NCI-H748 (cell line): Measurements from ENCODE around the gene CYP4B1.
A peak's percentile ranks its signal among the peaks of the same experiment; 100 is the strongest.
"Not testable (repeated sequence)": the region's sequence is repeated elsewhere in the genome, so short reads cannot be mapped to it uniquely, and the experiment has no call there.

Experiments used
- DNase-seq: peaks from one replicate; lab custom pipeline; 2025; ENCODE audit not compliant: unreplicated experiment; lab: John Stamatoyannopoulos, UW

Gene CYP4B1

GRCh38 chr1:46798810-46799209, at the start of gene CYP4B1:
Gene CYP4B1, plus strand, starts transcription at chr1:46799046. Its CDS starts 36 bp downstream, at chr1:46799082.
- no peak for DNase-seq

DNA sequence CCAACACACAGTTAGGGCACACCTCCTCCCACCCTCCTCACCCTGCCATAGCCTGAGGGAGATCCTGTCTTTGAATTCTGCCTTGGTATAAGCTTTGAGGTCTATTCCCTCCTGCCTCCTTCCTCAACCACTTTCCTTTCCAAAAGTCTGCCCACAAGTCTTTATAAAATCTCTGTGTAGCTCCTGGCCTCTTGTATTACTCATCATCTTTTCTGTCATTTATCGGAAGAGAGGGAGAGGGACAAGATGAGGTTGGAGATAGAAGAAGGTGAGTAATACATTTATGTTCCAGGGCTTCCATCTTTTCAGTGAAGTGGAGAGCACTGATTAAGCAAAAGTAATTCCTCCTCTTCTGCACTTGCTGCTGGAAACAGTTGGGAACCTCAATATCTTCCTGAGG, 49.4 kb upstream of the CYP4B1 start:
- DNase-seq = no peak

- no peak for DNase-seq
Observed at GRCh38 chr1:46749921-46750404, 48.9 kb upstream of the CYP4B1 start.

GRCh38 chr1:46753985-46754384, 44.9 kb upstream of the CYP4B1 start:
- DNase-seq = no peak

GRCh38 chr1:46754707-46755106, 44.1 kb upstream of the CYP4B1 start:
- not testable (repeated sequence) for DNase-seq

DNA sequence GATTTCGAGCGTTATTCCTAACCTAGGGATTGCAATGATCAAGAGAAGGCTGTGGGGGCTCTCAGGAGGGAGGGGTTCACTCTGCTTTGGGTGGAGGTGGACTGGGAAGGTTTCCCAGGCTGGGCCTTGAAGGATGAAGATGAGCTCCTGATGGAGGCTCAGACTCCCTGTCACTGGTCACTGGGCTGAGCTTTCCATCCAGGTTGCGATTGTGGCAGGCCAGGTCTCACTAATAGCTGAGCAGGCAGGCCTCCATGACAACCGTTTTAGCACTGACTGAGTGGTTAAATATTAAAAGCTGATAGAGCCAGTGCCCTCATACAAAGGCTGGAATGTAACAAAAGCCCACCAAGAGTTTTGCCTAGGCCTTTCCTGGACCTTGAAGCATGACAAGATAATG, 43.7 kb upstream of the CYP4B1 start:
- DNase-seq = no peak

GRCh38 chr1:46757247-46757955, 41.4 kb upstream of the CYP4B1 start:
- peak; percentile 91 for DNase-seq

- DNase-seq = no peak
Observed at GRCh38 chr1:46757956-46758528, 40.8 kb upstream of the CYP4B1 start.

DNA sequence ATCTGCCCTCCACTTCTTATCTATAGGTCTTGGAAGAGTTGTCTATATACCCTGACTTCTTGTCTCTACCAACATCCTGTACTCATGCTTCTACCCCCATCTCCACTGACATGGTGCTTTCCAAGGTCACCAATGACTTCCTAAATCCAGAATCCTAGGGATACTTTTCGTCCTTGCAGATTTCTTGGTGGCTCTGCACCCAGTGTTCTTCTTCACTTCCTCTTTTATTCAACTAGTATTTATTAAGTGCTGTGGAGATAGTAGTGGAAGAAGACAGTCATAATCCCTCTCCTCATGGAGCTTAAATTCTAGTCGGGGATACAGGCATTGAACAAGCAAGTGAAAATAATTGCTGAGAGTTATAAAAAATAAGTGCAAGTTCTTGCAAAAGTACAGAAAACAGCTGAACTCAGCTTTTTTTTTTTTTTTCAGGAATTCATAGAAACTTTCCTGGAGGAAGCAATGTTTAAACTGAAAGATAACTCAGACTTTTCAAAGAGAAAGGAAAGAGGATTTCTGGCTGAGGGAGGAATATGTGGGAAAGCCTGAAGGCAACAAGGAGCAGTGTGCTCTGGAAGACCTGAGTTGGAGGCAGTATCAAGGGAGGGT, 38.2 kb upstream of the CYP4B1 start:
- no peak for DNase-seq

DNA sequence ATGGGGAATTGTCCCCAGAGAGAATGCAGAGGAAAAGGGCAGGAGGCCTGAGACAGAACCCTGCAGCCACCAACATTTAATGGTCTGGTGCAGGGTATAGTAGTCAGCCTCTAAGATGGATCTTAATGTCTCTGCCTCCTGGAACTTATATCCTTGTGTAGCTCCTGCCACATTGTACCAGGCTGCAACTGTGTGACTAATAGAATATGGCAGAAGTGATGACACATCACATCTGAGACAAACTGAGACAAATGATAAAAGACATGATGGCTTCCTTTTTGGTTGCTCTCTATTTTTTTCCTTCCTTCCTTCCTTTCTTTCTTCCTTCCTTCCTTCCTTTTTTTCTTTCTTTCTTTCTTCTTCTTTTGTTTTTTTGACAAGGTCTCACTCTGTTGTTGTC, 37.1 kb upstream of the CYP4B1 start:
- DNase-seq = no peak

DNA sequence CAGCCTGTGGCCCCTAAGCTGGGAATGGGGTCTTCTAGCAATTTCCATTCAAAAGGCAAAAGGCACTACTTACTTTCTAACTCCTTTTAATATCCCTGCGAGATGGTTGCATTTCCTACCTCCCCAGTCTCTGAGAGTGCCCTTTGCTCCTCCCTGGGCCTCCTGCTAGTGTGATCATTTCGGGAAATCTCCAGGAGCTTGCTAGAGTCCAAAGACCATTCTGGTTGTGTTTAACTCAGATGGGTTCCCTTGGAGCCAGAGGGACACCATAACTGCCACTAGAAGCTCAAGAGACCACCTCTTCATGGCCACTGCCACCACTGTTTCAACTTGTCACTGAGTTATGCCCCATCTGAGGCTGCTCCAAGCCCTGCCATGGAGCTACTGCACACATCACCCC, 34.4 kb upstream of the CYP4B1 start:
- no peak for DNase-seq

DNA sequence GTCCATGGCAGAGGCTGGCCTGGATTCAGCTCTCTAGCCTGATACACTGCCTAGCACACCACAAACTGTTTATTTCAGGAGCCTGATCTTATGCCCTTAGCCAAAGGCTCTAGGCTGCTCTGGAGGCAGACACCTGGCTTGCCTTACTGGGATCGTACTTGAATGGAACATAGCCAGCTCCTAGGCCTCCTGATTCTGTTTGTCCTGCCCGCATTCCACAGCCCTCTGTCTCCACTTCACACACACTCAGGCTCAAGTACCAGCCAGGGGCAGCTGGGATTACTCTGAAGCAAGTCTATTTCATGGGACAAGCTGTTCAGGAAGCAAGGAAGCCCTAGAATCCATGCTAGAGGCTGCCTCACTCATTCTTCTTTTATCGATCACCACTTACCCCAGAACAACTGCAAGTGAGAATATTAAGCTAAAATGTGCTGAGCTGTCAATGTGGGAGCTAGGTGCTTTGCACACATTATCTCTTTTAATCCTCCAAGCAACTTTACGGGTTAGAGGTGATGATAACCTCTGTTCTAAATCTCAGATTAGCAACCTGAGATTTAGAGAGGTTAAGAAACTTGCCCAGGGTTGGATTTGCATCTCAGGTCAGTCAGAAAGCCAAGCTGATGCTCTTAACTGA, 31.1 kb upstream of the CYP4B1 start:
- no peak for DNase-seq

GRCh38 chr1:46768445-46768844, 30.4 kb upstream of the CYP4B1 start:
- DNase-seq = no peak

GRCh38 chr1:46769028-46769740, 29.7 kb upstream of the CYP4B1 start:
- no peak for DNase-seq

GRCh38 chr1:46770541-46770940, 28.3 kb upstream of the CYP4B1 start:
- DNase-seq = no peak

DNA sequence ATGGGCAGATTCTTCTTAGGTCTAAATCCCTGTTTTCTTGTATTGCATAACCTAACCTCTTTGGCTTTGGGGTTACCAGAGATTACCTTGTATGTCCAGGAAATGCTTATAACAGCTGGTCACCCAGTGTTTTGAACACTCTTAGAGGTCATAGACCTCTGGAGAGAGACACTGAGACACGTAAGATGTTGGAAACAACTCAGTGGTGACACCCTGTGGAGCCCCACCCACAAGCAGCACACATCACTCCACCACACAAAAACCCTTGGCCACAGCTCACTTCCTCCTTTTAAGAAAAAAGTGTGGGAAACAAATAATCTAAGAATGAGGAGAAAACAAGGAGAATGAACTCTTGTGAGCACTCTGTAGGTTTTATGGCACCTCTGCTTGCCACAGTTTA, 26.3 kb upstream of the CYP4B1 start:
- DNase-seq = no peak

GRCh38 chr1:46774297-46774696, 24.5 kb upstream of the CYP4B1 start:
- DNase-seq = no peak

DNA sequence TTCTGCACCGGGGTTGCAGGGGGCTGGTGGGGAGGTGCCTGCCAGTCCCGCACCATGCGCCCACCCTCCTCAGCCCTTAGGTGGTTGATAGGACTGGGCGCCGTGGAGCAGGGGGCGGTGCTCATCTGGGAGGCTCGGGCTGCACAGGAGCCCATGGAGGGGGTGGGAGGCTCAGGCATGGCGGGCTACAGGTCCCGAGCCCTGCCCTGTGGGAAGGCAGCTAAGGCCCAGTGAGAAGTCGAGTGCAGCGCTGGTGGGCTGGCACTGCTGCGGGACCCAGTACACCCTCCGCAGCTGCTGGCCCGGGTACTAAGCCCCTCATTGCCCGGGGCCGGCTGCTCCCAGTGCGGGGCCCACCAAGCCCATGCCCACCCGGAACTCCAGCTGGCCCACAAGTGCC, 20.4 kb upstream of the CYP4B1 start:
- DNase-seq = not testable (repeated sequence)

DNA sequence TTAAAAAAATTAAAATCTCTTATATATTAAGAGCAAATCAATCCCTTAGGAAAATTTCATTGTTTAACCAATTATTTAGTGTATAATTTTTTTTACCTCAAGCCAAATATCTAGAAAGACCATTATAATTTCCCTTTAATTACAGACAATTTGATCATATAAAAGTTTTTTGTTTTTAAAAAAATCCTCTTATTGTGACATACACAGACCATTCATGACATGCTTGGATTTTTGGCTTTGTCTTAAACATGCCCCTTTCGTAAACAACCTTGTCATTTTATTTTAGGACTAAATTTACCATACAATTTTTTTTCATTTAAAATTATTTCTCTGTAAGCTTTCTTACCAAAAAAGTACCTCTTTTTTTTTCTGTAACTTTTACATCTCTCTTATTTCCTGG, 14.2 kb upstream of the CYP4B1 start:
- no peak for DNase-seq

DNA sequence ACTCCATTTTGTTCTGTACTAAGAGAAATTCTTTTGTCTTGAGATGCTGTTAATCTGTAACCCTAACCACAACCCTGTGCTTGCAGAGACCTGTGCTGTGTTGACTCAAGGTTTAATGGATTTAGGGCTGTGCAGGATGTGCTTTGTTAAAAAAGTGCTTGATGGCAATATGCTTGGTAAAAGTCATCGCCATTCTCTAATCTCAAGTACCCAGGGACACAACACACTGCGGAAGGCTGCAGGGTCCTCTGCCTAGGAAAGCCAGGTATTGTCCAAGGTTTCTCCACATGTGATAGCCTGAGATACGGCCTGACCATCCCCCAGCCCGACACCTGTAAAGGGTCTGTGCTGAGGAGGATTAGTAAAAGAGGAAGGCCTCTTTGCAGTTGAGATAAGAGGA, 10.2 kb upstream of the CYP4B1 start:
- DNase-seq = peak; percentile 58

GRCh38 chr1:46790446-46791101, 8.3 kb upstream of the CYP4B1 start:
- no peak for DNase-seq
